ENCODE data around the gene NPAS2.

- TF ChIP-seq CTCF (conservative IDR thresholded peaks at IDR 0.05) (no peak), ZFX (IDR thresholded peaks at IDR 0.05) (no peak)
These were observed 49.2 kb downstream of the NPAS2 start for GRCh38 chr2:100869120-100869519.

All from C4-2B (cell line).